Occipital lobe (tissue), 3 donors: ENCODE measurements around the gene ARID2. TPM values are rescaled to one million over a fixed set of nuclear protein-coding genes. Genes with fewer than 3 reads are reported as not detected.

Source experiments
- DNase-seq: peaks from one replicate; lab custom pipeline; 2025; lab: John Stamatoyannopoulos, UW
- small RNA-seq: library from RNA; depleted of rRNA; stranded (forward); fragments of <200 nt; gene quantifications from one replicate; pipeline ENCODE3, GENCODE V24; 2014
- total RNA-seq: library from RNA; depleted of rRNA; stranded (reverse); fragments of >200 nt; gene quantifications from one replicate; pipeline ENCODE4 v1.2.3, GENCODE V29; 2014

ARID2 gene
- total RNA-seq, 1 donor from 2014 or later: 46.5 TPM

DNA sequence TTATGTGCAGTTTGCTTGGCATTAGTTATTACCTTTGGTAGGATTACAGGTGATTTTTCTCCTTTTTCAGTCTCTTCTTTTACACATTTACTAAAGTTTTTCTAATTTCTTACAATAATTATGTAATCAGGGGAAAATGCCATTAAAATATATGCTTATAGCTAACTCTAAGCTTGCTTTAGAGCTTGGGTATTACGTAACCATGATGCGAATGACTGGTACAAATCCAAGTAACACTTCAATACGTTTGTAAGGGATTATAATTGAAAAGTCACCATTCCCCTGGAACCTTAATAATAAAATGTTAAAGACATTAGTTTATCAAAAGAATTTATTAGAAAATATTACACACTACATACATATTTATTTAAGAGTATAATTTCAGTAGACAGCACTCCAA is 189.3 kb downstream of the ARID2 start:
- no peak for DNase-seq

DNA sequence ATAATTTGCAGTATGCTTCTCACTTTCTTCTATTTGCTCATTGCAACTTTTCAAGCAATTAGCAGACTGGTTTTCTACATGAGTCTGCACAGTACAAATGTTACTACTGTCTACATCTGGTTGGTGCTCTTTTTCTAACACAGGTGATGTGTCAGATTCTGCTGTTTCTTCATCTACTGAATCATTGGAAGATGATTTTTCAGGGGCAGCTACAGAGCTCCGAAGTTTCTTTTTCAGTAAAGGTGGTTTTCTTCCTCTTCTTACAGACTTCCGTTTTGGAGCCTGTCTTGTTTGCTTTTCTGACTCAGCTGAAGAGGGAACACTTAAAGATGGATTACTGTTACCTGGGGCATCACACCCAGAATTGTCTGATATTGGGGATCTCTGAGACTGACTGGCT is 198.8 kb downstream of the ARID2 start:
- no peak for DNase-seq

DNA sequence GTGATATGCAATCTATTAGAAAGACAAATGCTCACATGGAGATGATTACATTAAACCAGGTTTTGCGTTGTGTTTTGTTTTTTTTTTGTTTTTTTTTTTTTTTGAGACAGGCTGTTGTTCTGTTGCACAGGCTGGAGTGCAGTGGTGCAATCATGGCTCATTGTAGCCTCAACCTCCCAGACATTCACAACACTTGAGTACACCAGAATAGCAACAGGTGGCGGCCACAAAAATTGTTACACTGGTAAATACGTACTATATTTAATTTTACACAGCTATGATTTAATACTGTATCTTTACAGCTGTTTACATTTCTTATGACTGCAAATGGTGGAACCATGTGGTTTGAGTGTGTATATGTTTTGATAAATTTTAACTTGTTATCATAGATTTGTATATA is 200.9 kb downstream of the ARID2 start:
- no peak for DNase-seq

DNA sequence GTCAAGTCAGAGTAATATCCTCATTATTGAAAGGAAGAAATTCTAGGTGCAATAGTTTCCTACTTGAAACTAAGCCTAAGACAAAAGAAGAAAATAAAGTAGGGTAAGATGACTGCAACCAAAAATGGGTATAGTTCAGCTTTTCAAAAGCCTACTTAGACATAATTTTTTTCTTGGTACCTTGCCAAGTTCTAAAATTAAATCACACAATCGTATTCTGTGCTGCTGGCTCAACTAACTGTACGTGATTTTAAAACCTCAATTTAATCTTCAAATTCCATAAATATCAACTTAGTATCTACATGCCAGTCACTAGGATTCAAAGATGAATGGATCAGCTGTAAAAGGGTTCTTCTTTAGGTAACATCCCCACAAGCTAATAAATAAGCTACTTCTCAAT is 204.0 kb downstream of the ARID2 start:
- DNase-seq: no peak

DNA sequence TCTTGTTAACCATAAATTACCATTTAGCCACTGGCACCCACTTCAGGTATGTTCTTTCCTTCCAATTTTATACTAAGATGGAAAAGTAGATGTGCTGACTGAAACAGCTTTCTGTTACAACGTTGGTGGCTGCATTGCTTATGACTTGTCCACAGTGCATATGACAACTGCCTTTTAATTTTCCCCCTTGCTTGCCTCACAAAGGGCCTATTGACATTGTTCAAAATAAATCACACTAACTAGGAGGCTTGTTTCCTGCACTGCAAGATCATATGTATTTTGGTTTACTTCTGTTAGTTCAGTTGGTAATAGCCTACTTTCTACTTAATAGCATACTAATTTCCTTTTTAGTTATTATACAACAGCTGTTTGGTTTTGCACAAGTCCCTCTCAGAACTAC is 205.4 kb downstream of the ARID2 start:
- no peak for DNase-seq

DNA sequence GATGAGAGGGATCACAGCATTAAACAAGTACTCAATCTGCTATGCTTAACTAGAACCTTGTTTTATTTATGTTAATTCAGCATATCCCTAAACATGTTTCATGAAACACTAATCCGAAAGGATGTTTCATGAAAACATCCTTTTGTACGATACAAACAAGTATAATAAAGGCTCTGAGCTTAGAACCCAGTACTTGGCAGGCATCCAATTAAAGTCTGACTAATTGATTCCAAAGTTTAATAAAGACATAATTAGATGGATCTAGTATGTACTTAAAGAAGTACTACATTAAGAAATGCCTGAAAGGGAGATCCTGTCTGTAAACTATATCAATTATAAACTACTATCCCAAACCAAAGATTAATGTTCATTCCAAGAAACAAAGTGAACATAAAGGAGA is 209.1 kb downstream of the ARID2 start:
- no peak for DNase-seq

DNA sequence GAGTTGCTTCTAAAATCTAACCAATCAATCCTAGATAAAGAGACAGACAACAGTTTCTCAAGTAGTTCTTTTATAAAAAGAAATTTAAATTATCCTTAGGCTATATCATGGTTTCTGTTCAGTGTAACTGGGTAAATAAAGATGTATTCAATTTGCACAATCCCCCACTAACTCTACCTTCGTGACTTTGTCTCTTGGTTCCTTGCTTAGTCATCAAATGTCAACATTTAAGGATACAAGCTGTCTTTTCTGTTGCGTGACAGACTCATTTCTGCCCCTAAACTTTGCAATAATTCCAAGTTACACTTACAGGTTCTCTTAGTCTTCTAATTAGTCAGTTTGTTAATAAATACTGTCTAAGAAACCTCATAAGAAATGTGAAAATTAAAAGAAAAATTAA is 210.3 kb downstream of the ARID2 start:
- no peak for DNase-seq

DNA sequence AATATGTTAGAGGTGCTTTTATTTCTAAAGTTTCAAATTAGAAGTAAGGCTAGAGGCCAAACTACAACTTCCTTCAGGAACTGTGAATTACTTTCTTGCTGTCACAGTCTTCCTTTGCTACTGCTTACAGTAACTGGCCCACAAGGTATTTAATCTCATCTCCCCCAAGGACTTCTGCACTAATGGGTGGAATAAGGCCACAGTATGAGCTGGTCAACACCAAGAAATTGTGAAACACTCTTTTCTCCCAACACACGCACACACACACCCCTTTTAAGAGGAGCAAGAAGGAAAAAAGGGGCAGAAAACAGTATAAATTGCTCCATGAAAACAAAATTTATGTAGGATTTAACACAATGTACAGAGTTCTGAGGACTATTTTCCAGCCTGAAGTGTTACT is 215.3 kb downstream of the ARID2 start:
- no peak for DNase-seq

DNA sequence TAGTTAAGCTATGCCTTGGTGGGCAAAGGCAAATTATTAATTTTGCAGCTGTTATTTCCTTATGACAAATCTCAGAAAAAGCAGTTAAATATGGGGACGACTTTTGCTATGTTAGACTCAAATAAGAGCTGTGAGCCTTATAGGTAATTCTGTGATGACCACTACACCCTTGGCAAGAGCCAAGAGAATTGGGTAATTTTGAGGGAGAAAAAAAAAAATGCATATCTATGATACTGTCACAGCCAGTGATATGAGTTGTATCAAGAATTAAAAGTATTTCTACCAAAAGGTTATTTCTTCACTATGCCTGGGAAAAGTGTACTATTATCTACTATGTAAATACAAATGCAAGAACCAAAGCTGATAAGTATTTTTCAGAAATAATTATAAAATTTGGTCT is 216.9 kb downstream of the ARID2 start:
- no peak for DNase-seq

DNA sequence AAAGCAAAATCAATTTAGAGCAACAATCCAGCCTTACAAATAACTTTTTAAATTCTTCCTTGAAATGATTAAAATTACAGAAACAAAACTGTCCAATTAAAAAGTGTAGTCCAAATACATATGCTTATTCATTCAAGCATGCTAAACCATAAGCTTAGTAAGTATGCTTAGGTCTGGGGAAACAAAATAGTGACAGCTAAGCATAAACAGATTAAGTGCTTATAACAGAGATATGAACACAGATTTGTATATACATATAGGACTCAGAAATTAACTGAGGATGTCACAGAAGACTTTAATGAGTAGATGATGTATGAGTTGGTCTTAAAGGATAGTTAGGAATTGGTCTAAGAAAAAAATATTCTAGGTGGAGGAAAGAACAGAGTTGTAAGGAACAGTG is 219.0 kb downstream of the ARID2 start:
- DNase-seq: no peak

Small RNAs within 50 kb of the gene (small RNA-seq; reads per million reads assigned to genes)
- gene RN7SL246P: not detected
